Endothelial cell of umbilical vein (primary cell): ENCODE data around the gene PAGR1. TPM values are rescaled to one million over a fixed set of nuclear protein-coding genes. Genes with fewer than 3 reads are reported as not detected.
"Not testable (repeated sequence)": the region's sequence is repeated elsewhere in the genome, so short reads cannot be mapped to it uniquely, and the experiment has no call there.

Experiments
- BruUV-seq: library from RNA; stranded (reverse); fragments of 400-500 nt; replicated peaks from 2 replicates; lab custom pipeline; 2021; lab: Mats Ljungman, UMichigan
- CTCF ChIA-PET: fragments of 300-600, 350-600 bp; sonication (Branson Sonifier 250); formaldehyde crosslinking; loops from one replicate; lab custom pipeline; 2021; ENCODE audit warnings: antibody characterized with exemption, inconsistent platforms; lab: Charles Lee
- POLR2A ChIA-PET: fragments of 300-600, 350-600 bp; sonication (Branson Sonifier 250); formaldehyde crosslinking; loops from one replicate; lab custom pipeline; 2021; ENCODE audit warnings: antibody characterized with exemption, inconsistent platforms; lab: Charles Lee
- DNase-seq: peaks from one replicate; pipeline ENCODE4 v3.0.0-alpha.2; 2011; ENCODE audit warnings: low read depth, low spot score
- FAIRE-seq: peaks from 2 replicates; lab custom pipeline; 2011; peaks lifted over from hg19 to GRCh38; lab: Jason Lieb, UNC
- H2AFZ ChIP-seq: 2 replicates; pipeline ENCODE4 v1.6.0; 2012; ENCODE audit warnings: low read depth, low read length, control low read depth, inconsistent platforms
- H3K27ac ChIP-seq: 2 replicates; pipeline ENCODE4 v1.5.1; 2011; ENCODE audit warnings: low read depth, mild to moderate bottlenecking, control low read depth, low read length, moderate library complexity; ENCODE audit not compliant: insufficient read depth
- H3K27me3 ChIP-seq, 2 experiments: 2 replicates each; pipeline versions ENCODE4 v1.6.0 to v1.6.1; 2011; ENCODE audit warnings: low read length in 2 of 2, mixed read lengths in 1 of 2; ENCODE audit not compliant: control insufficient read depth in 2 of 2, insufficient read depth in 2 of 2
- H3K36me3 ChIP-seq, 2 experiments: 2 replicates in 1 of 2; 3 replicates in 1 of 2; pipeline ENCODE4 v1.5.1; 2011; ENCODE audit warnings: low read length in 2 of 2, mild to moderate bottlenecking in 1 of 2, moderate library complexity in 1 of 2; ENCODE audit not compliant: control insufficient read depth in 2 of 2, insufficient read depth in 2 of 2; ENCODE audit errors: extremely low read depth in 1 of 2
- H3K4me1 ChIP-seq: 3 replicates; pipeline ENCODE4 v1.5.1; 2011; ENCODE audit warnings: mild to moderate bottlenecking, low read length; ENCODE audit not compliant: control insufficient read depth, insufficient read depth; ENCODE audit errors: extremely low read depth
- H3K4me2 ChIP-seq: 2 replicates; pipeline ENCODE4 v1.6.1; 2011; ENCODE audit warnings: low read length, control low read depth, mixed read lengths; ENCODE audit not compliant: insufficient read depth
- H3K4me3 ChIP-seq, 3 experiments: fragments of 200-600 bp in 1 of 3; sonication (generic), shearing (Covaris generic) in 1 of 3; replicated peaks in 1 of 3; 2 replicates each; pipeline ENCODE4 v1.5.1; 2011 to 2016; ENCODE audit warnings: control low read depth in 3 of 3, low read length in 3 of 3, mild to moderate bottlenecking in 2 of 3, inconsistent platforms in 1 of 3, low read depth in 1 of 3, moderate library complexity in 1 of 3; ENCODE audit not compliant: insufficient read depth in 1 of 3
- H3K79me2 ChIP-seq: 2 replicates; pipeline ENCODE4 v1.6.0; 2012; ENCODE audit warnings: low read length, inconsistent platforms; ENCODE audit not compliant: control insufficient read depth, insufficient read depth
- H3K9ac ChIP-seq: replicated peaks from 2 replicates; pipeline ENCODE3; 2011; ENCODE audit warnings: low read length, control low read depth; ENCODE audit not compliant: insufficient read depth; ENCODE audit errors: extremely low read depth
- H3K9me1 ChIP-seq: replicated peaks from 3 replicates; pipeline ENCODE4 v1.6.0; 2011; ENCODE audit warnings: mild to moderate bottlenecking, low read length; ENCODE audit not compliant: control insufficient read depth, insufficient read depth; ENCODE audit errors: extremely low read depth
- H3K9me3 ChIP-seq: replicated peaks from 2 replicates; pipeline ENCODE4 v1.5.1; 2012; ENCODE audit warnings: low read length, inconsistent platforms; ENCODE audit not compliant: control insufficient read depth, insufficient read depth
- H4K20me1 ChIP-seq: replicated peaks from 2 replicates; pipeline ENCODE3; 2011; ENCODE audit warnings: mild to moderate bottlenecking, low read length; ENCODE audit not compliant: control insufficient read depth, insufficient read depth; ENCODE audit errors: extremely low read depth
- CTCF ChIP-seq, 2 donors: IDR thresholded peaks; 1 replicate in 1 of 2; 2 replicates in 1 of 2; pipeline ENCODE4 v1.5.1; 2011; ENCODE audit warnings: low read length in 2 of 2, mild to moderate bottlenecking in 2 of 2, moderate library complexity in 2 of 2, control low read depth in 1 of 2, inconsistent platforms in 1 of 2, low read depth in 1 of 2; ENCODE audit not compliant: insufficient read depth in 1 of 2; ENCODE audit errors: extremely low read depth in 1 of 2
- EZH2 ChIP-seq: IDR thresholded peaks from 2 replicates; pipeline ENCODE4 v1.6.1; 2012; ENCODE audit warnings: borderline replicate concordance, low read depth, mild to moderate bottlenecking, moderate library complexity, low read length, inconsistent platforms; ENCODE audit not compliant: severe bottlenecking
- FOS ChIP-seq: IDR thresholded peaks from 2 replicates; pipeline ENCODE4 v1.6.1; 2011; ENCODE audit warnings: mild to moderate bottlenecking, low read length, moderate library complexity, borderline replicate concordance; ENCODE audit not compliant: insufficient read depth
- GATA2 ChIP-seq: IDR thresholded peaks from 2 replicates; pipeline ENCODE4 v1.7.0; 2011; ENCODE audit warnings: low read depth, mild to moderate bottlenecking, moderate library complexity, mixed read lengths, low read length; ENCODE audit not compliant: insufficient read length, insufficient read depth
- JUN ChIP-seq: IDR thresholded peaks from 2 replicates; pipeline ENCODE4 v1.6.1; 2011; ENCODE audit warnings: borderline replicate concordance, low read depth; ENCODE audit not compliant: insufficient read length, insufficient read depth
- MAX ChIP-seq: IDR thresholded peaks from 2 replicates; pipeline ENCODE4 v1.6.1; 2011; ENCODE audit not compliant: insufficient read depth, insufficient read length
- MYC ChIP-seq: IDR thresholded peaks from one replicate; pipeline ENCODE4 v1.6.1; 2011; ENCODE audit warnings: mild to moderate bottlenecking, low read depth, low read length
- POLR2A ChIP-seq: IDR thresholded peaks from 2 replicates; pipeline ENCODE4 v1.6.1; 2012; ENCODE audit warnings: low read depth, mild to moderate bottlenecking, control low read depth, low read length
- POLR2AphosphoS5 ChIP-seq: IDR thresholded peaks from 2 replicates; pipeline ENCODE4 v1.6.1; 2012; ENCODE audit warnings: low read depth, mild to moderate bottlenecking, control low read depth, low read length, moderate library complexity; ENCODE audit not compliant: insufficient read depth
- dilution Hi-C: fragments of 300-500 bp; cut with MboI; formaldehyde crosslinking; loops from one replicate; pipeline ENCODE4 v1.15.0; 2019; ENCODE audit warnings: low sequenced_read_pairs; ENCODE audit not compliant: extremely low pct_ligation_motif_present
- intact Hi-C: fragments of 100-400 bp; cut with micrococcal nuclease; formaldehyde crosslinking; loops from one replicate; pipeline ENCODE4 v1.10.0; 2022
- polyA plus RNA-seq, 4 experiments: library from polyadenylated mRNA; depleted of rRNA in 3 of 4; stranded (reverse) in 3 of 4; unstranded in 1 of 4; fragments of >200 nt; gene quantifications; 2 replicates each; pipeline versions ENCODE4 v1.2.1 to v1.2.3, GENCODE V29; 2011 to 2012; ENCODE audit warnings: missing spikeins in 1 of 4
- total RNA-seq: library from RNA; stranded (reverse); gene quantifications from 2 replicates; pipeline ENCODE4 v1.2.3, GENCODE V29; 2021

Gene PAGR1
- total and polyA plus RNA-seq, 2 donors (not counting 3 experiments of a cell fraction or from before 2014, with no cell fraction given), result 15.9 to 26.3 TPM

- Histone ChIP-seq H3K9me1 (no peaks in the 10 kb centered on the region), H4K20me1 (no peaks in the 10 kb centered on the region), H3K79me2 (no peaks in the 10 kb centered on the region), H3K9me3 (no peaks in the 10 kb centered on the region), H3K27me3 (peaks cover 17 to 25% of the 10 kb centered on the region in 2 experiments), H3K36me3 (no peaks in the 10 kb centered on the region), H3K9ac (no peak overlapping the region), H3K27ac (no peak overlapping the region), H3K4me1 (no peaks in the 10 kb centered on the region), H3K4me2 (no peak overlapping the region), H3K4me3 (no peak overlapping the region), H2AFZ (no peak overlapping the region)
- DNase-seq (no peak), FAIRE-seq (no peak)
- TF ChIP-seq CTCF (IDR thresholded peaks at IDR 0.05; ENCODE audit: extremely low read depth in 1 of 2, insufficient read depth in 1 of 2, low read depth in 1 of 2, low read length in 2 of 2) (no peak), MYC (no peak), POLR2AphosphoS5 (no peak), JUN (no peak), GATA2 (no peak), POLR2A (no peak), MAX (no peak), EZH2 (no peak), FOS (no peak)
- BruUV-seq, result no TSS peak
- dilution Hi-C loops, result no loop called here
- POLR2A ChIA-PET, result no interaction called here
- CTCF ChIA-PET, result interaction anchor here (1.1 kb wide), 1 partner anchor 11 kb away, joined by 3 read pairs; the partner anchor contains the start of gene KIF22
- intact Hi-C loops, result no loop called here
These were observed 36.5 kb upstream of the PAGR1 start for GRCh38 chr16:29779474-29779873.

GRCh38 chr16:29783094-29783953 lies 32.6 kb upstream of the PAGR1 start:
- H3K9me3 ChIP-seq, H4K20me1 ChIP-seq, H3K4me3 ChIP-seq, H3K36me3 ChIP-seq, H3K4me1 ChIP-seq, FAIRE-seq, H3K4me2 ChIP-seq, H3K9ac ChIP-seq, BruUV-seq, DNase-seq, H2AFZ ChIP-seq, POLR2A ChIA-PET, dilution Hi-C loops, intact Hi-C loops, H3K79me2 ChIP-seq, H3K9me1 ChIP-seq, H3K27ac ChIP-seq: not testable (repeated sequence)
- H3K27me3 ChIP-seq, result peaks cover 17 to 25% of the 10 kb centered on the region in 2 experiments
- CTCF ChIA-PET, result interaction anchor here (2.6 to 4.6 kb wide), 3 partner anchors 16 to 83 kb away, joined by 19 to 30 read pairs (median 26); no protein-coding TSS in a partner anchor
